T-helper 2 cell treated with Interferon-gamma antibody and Interleukin-4, amounts not matched to agents 5 μg/mL and 100 μg/mL, for 36 hours (primary cell): ENCODE results near the gene STBD1.

Source experiments
- DNase-seq: peaks from one replicate; pipeline ENCODE4 v3.0.0; 2021; ENCODE audit warnings: low spot score
- H3K27ac Mint-ChIP-seq: one replicate; pipeline ENCODE4 v1.8.0; 2021; ENCODE audit warnings: mild to moderate bottlenecking, mixed read lengths
- H3K27me3 Mint-ChIP-seq: one replicate; pipeline ENCODE4 v1.8.0; 2021; ENCODE audit warnings: low read depth, mixed read lengths
- H3K36me3 Mint-ChIP-seq: one replicate; pipeline ENCODE4 v1.8.0; 2021; ENCODE audit warnings: low read depth, mixed read lengths
- H3K4me1 Mint-ChIP-seq: one replicate; pipeline ENCODE4 v1.8.0; 2021; ENCODE audit warnings: low read depth, mixed read lengths
- H3K4me3 Mint-ChIP-seq: one replicate; pipeline ENCODE4 v1.8.0; 2022; ENCODE audit warnings: mild to moderate bottlenecking, moderate library complexity, mixed read lengths
- H3K9me3 Mint-ChIP-seq: one replicate; pipeline ENCODE4 v1.8.0; 2021; ENCODE audit warnings: mixed read lengths

The STBD1 gene

GRCh38 chr4:76301068-76301774 is 5.3 kb upstream of the STBD1 start:
- H3K4me1 Mint-ChIP-seq, result peaks cover 49% of the 10 kb centered on the region
- H3K4me3 Mint-ChIP-seq, result peak overlapping the region; percentile 38
- H3K9me3 Mint-ChIP-seq, result peaks cover 25% of the 10 kb centered on the region
- peak overlapping the region; percentile 66 for H3K27ac Mint-ChIP-seq
- peak; percentile 70 for DNase-seq
- H3K36me3 Mint-ChIP-seq, result peaks cover 12% of the 10 kb centered on the region
- H3K27me3 Mint-ChIP-seq, result peaks cover 13% of the 10 kb centered on the region

GRCh38 chr4:76301775-76302162 is 4.8 kb upstream of the STBD1 start:
- Mint-ChIP-seq H3K9me3 (peaks cover 19% of the 10 kb centered on the region), H3K27ac (peak overlapping the region; percentile 66), H3K4me1 (peaks cover 49% of the 10 kb centered on the region), H3K27me3 (peaks cover 10% of the 10 kb centered on the region), H3K4me3 (no peak overlapping the region), H3K36me3 (peaks cover 12% of the 10 kb centered on the region)
- DNase-seq, result no peak

GRCh38 chr4:76302826-76303438 is 3.6 kb upstream of the STBD1 start:
- Mint-ChIP-seq H3K27me3 (peaks cover 17% of the 10 kb centered on the region), H3K27ac (no peak overlapping the region), H3K4me3 (no peak overlapping the region), H3K9me3 (peaks cover 10% of the 10 kb centered on the region), H3K4me1 (peaks cover 49% of the 10 kb centered on the region), H3K36me3 (peaks cover 12% of the 10 kb centered on the region)
- no peak for DNase-seq

DNA sequence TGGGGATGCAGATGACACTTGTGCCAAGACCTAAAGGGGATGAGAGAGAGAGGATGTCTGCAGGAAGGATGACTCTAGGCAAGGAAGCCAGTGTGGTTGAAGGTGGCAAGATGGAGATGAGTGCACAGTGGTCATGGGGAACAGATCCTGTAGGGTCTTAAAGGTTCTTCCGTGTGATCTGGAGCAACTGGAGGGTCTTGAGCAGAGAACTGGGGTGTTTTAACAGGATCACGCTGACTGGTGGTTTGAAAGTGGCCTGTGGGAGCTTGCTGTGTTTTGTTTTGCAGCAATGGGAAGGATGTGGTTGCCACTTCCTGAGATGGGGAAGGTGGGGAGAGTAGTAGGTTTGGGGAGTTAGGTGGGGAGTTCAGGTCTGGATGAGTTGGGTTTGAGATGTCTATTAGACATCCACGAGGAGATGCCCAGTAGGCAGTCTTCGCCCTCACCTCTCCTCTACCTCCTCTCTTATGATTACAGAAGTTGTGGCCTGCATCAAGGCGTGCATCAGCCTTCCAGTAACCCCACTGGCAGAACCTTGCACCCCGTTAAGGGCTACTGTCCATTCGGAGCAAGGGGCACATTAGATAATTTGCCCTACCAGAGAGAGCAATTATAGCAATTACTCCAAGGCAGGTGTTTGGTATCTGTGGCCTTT is 1.4 kb upstream of the STBD1 start:
- H3K36me3 Mint-ChIP-seq, result peaks cover 8% of the 10 kb centered on the region
- H3K9me3 Mint-ChIP-seq, result peaks cover 2% of the 10 kb centered on the region
- peaks cover 32% of the 10 kb centered on the region for H3K27me3 Mint-ChIP-seq
- no peak for DNase-seq
- peaks cover 45% of the 10 kb centered on the region for H3K4me1 Mint-ChIP-seq
- H3K4me3 Mint-ChIP-seq, result peak overlapping the region; percentile 77
- H3K27ac Mint-ChIP-seq, result peak overlapping the region; percentile 39

GRCh38 chr4:76306882-76307659 is 538 bp downstream of the STBD1 start:
- DNase-seq, result no peak
- Mint-ChIP-seq H3K4me1 (peaks cover 26% of the 10 kb centered on the region), H3K9me3 (no peaks in the 10 kb centered on the region), H3K4me3 (peak overlapping the region; percentile 77), H3K27me3 (peaks cover 42% of the 10 kb centered on the region), H3K36me3 (peaks cover 4% of the 10 kb centered on the region), H3K27ac (no peak overlapping the region)

DNA sequence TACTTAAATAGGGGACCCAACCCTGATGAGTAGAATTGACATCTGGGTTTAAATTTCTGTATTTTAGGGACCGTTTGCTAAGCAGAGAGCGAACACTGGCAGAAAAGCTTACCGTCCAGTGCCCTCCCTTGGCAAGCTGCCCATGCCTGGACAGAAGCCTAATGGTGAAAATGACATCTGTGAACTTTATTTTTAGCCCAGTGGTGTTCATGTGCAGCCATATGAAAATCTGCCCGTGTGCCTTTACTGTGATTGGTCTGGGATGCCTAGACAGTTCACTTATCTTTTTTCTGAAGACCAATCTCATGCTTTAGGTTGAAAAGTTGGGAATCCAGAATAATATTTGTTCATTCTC is 1.1 kb downstream of the STBD1 start:
- Mint-ChIP-seq H3K27me3 (peaks cover 42% of the 10 kb centered on the region), H3K4me3 (peak overlapping the region; percentile 44), H3K27ac (no peak overlapping the region), H3K9me3 (no peaks in the 10 kb centered on the region), H3K36me3 (peaks cover 4% of the 10 kb centered on the region), H3K4me1 (peaks cover 21% of the 10 kb centered on the region)
- DNase-seq, result no peak

DNA sequence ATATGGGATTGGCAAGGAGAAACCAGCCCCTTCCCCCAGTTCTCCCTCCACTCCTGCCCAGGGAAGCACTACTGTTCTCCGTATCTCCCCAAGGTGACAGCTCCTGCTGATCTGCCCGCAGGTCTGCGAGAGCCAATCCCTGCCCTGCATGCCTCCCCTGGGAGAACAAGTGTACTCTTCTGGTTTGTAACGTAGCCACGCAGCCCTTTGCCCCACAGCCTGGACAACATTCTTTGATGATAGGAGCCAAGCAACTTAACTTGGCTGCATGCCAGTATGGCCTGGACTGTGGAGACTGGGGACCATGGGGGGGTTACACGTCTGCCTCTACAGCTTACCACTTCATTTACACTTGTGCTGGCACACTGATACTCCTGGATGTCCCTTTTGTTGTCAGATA is 2.0 kb downstream of the STBD1 start:
- peaks cover 4% of the 10 kb centered on the region for H3K36me3 Mint-ChIP-seq
- no peak overlapping the region for H3K4me3 Mint-ChIP-seq
- H3K4me1 Mint-ChIP-seq, result peaks cover 15% of the 10 kb centered on the region
- DNase-seq, result no peak
- no peak overlapping the region for H3K27ac Mint-ChIP-seq
- H3K9me3 Mint-ChIP-seq, result no peaks in the 10 kb centered on the region
- peaks cover 40% of the 10 kb centered on the region for H3K27me3 Mint-ChIP-seq

GRCh38 chr4:76309939-76310550 is 3.5 kb downstream of the STBD1 start:
- peaks cover 4% of the 10 kb centered on the region for H3K36me3 Mint-ChIP-seq
- DNase-seq, result no peak
- peaks cover 9% of the 10 kb centered on the region for H3K4me1 Mint-ChIP-seq

DNA sequence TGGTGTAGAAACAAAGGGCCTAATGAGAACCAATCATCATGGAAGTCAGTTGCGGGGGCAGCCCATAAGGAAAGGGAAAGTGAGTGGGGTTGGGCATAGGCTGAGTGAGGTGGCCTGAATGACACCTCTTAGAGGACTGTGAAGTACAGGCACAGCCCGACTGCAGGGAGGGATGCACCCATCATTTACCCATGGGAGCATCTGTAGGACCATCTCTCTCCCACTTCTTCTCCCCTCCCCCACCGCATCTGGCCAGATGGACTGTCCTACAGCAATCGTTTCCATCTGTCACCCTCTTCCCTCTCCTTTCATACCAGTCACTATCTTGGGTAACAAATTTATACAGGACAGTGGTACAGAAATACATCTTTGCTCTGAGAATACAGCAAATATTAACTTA is 4.2 kb downstream of the STBD1 start:
- Mint-ChIP-seq H3K27me3 (peaks cover 35% of the 10 kb centered on the region), H3K4me1 (peaks cover 2% of the 10 kb centered on the region), H3K9me3 (peaks cover 8% of the 10 kb centered on the region)

More at GRCh38 chr4:76309939-76310550, 3.5 kb downstream of the STBD1 start:
- no peak overlapping the region for H3K4me3 Mint-ChIP-seq
- H3K27ac Mint-ChIP-seq, result no peak overlapping the region
- peaks cover 38% of the 10 kb centered on the region for H3K27me3 Mint-ChIP-seq
- H3K9me3 Mint-ChIP-seq, result peaks cover 4% of the 10 kb centered on the region

GRCh38 chr4:76311896-76312331 is 5.4 kb downstream of the STBD1 start:
- Mint-ChIP-seq H3K36me3 (peaks cover 4% of the 10 kb centered on the region), H3K9me3 (peaks cover 18% of the 10 kb centered on the region), H3K27me3 (peaks cover 37% of the 10 kb centered on the region), H3K27ac (no peak overlapping the region), H3K4me3 (no peak overlapping the region), H3K4me1 (no peaks in the 10 kb centered on the region)
- no peak for DNase-seq

More for the DNA sequence above, 4.2 kb downstream of the STBD1 start:
- Mint-ChIP-seq H3K4me3 (no peak overlapping the region), H3K36me3 (peaks cover 4% of the 10 kb centered on the region), H3K27ac (no peak overlapping the region)
- DNase-seq, result no peak

DNA sequence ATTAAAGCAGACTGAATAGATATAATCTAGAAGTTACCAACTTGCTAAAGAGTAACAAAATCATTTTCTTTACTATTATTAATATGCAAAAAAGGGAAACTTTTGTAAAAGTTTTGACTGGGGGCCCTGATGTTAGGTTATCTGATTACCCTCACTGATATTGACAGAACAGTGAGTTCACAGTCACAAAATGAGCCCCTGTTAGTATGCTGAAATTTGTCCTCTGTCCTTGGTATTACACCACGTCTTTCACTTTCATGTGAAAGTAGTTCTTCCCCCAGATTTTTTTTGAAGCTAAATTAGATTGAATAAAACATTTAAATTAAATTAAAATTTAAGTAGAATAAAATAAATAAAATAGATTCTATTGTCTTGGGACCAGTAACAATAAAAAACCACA is 5.9 kb downstream of the STBD1 start:
- H3K9me3 Mint-ChIP-seq, result peaks cover 22% of the 10 kb centered on the region
- DNase-seq, result no peak
- no peak overlapping the region for H3K4me3 Mint-ChIP-seq
- H3K27me3 Mint-ChIP-seq, result peaks cover 37% of the 10 kb centered on the region
- H3K4me1 Mint-ChIP-seq, result no peaks in the 10 kb centered on the region
- no peak overlapping the region for H3K27ac Mint-ChIP-seq
- peaks cover 4% of the 10 kb centered on the region for H3K36me3 Mint-ChIP-seq

DNA sequence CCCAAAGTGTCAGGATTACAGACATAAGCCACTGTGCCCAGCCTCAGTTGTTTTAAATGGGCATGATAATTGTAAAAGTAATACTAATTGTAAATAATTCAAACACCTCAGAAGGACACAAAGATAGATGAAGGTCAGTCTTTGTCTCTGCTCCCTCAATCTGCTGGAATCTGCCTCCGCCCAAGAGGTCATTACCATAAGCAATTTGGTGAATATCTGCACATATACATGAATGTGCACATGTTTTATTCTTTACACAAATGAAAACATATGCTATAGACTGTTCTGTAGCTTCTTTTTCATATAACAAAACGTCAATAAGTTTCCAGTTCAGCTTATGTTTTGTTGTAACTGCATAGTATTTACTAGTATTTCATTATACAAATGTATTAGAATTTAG is 7.0 kb downstream of the STBD1 start:
- peaks cover 30% of the 10 kb centered on the region for H3K9me3 Mint-ChIP-seq
- DNase-seq, result no peak
- peaks cover 4% of the 10 kb centered on the region for H3K36me3 Mint-ChIP-seq
- H3K27ac Mint-ChIP-seq, result no peak overlapping the region
- peaks cover 31% of the 10 kb centered on the region for H3K27me3 Mint-ChIP-seq
- no peak overlapping the region for H3K4me3 Mint-ChIP-seq
- no peaks in the 10 kb centered on the region for H3K4me1 Mint-ChIP-seq

GRCh38 chr4:76315267-76315918 is 8.9 kb downstream of the STBD1 start:
- DNase-seq, result no peak
- H3K4me1 Mint-ChIP-seq, result no peaks in the 10 kb centered on the region
- H3K36me3 Mint-ChIP-seq, result no peaks in the 10 kb centered on the region
- H3K9me3 Mint-ChIP-seq, result peaks cover 40% of the 10 kb centered on the region
- H3K27me3 Mint-ChIP-seq, result peaks cover 13% of the 10 kb centered on the region
- H3K27ac Mint-ChIP-seq, result no peak overlapping the region
- H3K4me3 Mint-ChIP-seq, result no peak overlapping the region
